Right lung (tissue), 5 donors: Measurements from ENCODE around the gene SNPH. TPM values are rescaled to one million over a fixed set of nuclear protein-coding genes. Genes with fewer than 3 reads are reported as not detected.
A peak's percentile ranks its signal among the peaks of the same experiment; 100 is the strongest.

Source experiments
- DNase-seq, 2 donors: peaks; one replicate each; pipeline ENCODE4 v3.0.0-alpha.2; 2013
- polyA plus RNA-seq, 5 donors: library from polyadenylated mRNA; unstranded; fragments of 120-200 nt; gene quantifications; one replicate each; pipeline versions ENCODE4 v1.2.1 to v1.2.3, GENCODE V29; 2013; ENCODE audit warnings: inconsistent platforms in 1 of 5, low replicate concordance in 1 of 5; ENCODE audit not compliant: insufficient read length in 5 of 5, insufficient read depth in 1 of 5

The SNPH gene
- polyA plus RNA-seq, 5 donors: 1.5 to 3.4 (median 2.2) TPM

DNA sequence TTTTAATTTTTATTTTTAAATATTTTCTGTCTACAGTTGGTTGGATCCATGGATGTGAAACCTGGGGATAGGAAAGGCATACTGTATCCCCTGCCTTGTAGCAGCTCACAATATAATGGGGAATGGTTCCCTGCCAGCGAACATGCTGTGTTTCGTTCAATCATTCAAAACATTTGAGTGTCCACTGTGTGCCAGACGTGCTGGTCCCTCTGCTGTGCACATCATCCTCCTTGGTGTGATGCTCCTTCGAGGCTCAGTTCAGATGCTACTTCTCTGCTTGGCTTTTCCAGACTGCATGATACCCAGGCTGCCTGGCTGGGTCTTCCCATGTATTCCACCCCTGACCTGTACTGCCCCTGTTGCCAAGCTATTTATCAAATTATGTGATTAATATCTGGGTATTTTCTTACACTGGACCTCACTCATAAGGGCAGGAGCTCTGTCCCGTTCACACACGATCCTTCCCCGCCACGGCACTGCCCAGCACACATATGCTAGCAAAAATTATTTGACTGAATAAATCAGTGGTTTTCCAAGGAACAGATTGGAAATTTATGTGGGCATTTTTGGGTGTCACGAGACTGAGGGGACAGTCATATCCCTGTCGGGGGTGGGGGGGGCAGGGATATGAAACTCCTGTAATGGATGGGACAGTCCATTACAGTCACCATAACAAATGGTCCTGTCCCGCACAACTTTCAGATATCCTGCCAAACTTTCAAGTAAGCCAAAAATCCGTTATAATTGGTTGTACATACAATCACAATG lies 57.9 kb downstream of the SNPH start:
- DNase-seq: no peak

- peak; percentile 11 to 18 for DNase-seq
These were observed 58.6 kb downstream of the SNPH start for GRCh38 chr20:1324598-1325172.

GRCh38 chr20:1325173-1326030 lies 59.3 kb downstream of the SNPH start:
- peak; percentile 96 to 97 for DNase-seq

DNA sequence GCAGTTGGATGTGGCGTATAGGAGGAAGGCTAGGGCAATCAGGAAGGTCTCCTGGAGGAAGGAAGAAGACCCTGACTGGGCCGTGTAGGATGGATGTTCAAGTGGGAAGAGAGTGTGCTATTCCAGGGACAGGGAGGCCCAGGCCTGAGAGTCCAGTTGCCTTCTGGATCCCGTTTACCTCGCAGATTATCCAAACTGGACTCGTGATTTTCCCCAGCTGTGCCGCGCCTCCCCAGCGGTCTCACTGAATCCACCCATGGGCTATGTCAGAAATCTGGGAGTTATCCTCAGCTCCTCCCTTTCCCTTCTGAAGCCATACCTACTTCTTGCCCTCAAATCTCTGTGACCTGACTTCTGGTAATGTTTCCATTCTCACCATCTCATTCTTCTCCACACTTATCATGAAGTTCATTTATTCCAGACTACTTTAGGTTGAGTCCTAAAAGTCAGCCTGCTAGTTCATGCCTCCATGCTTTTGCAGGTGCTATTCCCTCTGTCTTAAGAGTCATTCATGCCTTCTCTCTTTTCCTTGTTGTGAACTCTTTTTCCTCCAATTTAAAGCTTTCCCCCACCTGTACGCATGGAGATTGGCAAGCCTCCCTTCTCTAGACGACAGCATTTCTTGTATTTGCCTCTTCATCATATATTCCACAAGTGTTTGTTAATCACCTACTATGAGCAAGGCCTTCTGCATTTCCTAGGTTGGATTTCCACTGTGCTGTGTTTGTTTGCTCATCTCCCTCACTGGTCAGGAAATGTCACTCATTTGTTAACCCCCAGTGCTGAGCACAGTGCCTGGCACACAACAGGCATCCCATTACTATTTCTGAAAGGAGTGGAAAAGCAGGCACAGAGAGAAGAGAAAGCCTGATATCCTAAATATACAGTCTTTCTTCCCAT lies 60.2 kb downstream of the SNPH start:
- no peak for DNase-seq

- no peak for DNase-seq
These were observed 61.2 kb downstream of the SNPH start for GRCh38 chr20:1327241-1327653.

GRCh38 chr20:1327827-1328679 lies 62.0 kb downstream of the SNPH start:
- no peak for DNase-seq

DNA sequence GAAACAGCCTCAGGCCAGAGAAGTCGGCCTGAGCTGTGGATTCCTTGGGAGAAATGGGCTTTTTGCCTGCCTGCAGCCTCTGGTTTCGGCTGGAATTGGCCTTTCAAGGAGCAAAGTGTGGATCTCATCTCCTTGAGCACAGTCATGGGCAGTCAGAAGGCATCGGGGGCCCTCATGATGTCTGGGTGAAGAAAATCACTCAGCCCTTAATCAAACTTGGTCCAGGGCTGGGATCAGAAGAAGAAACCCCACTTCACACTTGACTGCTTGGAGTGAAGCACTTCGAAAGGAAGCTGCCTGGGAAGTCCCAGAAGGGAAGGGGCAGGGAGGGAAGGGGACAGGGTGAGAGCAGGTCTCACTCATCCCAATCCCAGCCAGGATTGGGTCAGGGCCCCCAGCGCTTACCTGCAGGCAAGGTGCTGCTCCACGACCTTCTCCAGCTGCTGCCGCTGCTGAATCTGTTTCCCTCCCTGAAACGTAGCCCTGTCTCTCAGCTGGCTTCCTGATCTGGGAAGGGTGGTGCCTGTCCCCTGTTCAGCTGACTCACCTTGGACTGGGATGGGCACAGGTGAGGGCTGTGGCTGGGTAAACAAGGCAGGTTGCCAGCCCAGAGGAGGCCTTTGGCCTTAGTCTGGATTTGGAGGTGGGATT lies 62.7 kb downstream of the SNPH start, which contains the start of gene SDCBP2:
Gene SDCBP2 (minus strand): TSS at position 460 of the 651 bp plus-strand sequence. CDS start 8,723 bp downstream, outside the sequence.
- DNase-seq: no peak

DNA sequence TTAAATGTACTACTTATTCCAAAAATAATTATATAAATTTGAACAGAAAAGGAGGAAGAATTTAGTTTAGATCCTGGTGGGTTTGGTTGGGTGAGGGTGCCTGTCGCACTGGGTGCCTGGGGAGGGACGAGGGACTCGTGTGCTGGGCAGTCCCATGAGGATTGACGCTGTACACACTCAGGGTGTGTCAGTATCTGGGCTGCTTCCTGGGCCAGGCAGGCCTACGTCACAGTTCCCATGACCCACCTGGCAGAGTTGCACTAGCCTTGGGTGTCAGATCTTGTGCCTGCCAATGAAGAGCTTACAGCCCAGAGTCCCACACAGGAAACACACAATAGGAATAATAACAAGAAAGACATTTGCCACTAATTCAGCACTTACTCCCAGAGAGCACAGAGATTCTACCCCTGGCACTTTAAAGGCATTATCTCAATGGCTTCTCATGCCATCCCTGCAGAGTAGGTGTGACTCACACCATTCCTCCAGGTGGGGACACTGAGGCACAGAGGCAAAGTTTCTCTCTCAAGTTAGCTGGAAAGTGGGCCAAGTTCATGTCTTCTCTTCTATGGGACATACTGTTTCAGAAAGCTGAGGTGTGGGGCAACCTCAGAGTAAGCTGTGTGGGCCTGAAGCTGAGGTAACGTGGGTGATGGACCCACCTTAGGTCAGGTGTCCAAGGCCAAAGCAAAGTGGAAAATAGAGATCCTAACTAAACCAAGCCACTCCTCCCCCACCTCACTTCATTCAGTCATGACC lies 64.2 kb downstream of the SNPH start:
- no peak for DNase-seq

- no peak for DNase-seq
These were observed 65.0 kb downstream of the SNPH start for GRCh38 chr20:1331101-1331500.

GRCh38 chr20:1331801-1332453 lies 65.8 kb downstream of the SNPH start:
- no peak for DNase-seq

DNA sequence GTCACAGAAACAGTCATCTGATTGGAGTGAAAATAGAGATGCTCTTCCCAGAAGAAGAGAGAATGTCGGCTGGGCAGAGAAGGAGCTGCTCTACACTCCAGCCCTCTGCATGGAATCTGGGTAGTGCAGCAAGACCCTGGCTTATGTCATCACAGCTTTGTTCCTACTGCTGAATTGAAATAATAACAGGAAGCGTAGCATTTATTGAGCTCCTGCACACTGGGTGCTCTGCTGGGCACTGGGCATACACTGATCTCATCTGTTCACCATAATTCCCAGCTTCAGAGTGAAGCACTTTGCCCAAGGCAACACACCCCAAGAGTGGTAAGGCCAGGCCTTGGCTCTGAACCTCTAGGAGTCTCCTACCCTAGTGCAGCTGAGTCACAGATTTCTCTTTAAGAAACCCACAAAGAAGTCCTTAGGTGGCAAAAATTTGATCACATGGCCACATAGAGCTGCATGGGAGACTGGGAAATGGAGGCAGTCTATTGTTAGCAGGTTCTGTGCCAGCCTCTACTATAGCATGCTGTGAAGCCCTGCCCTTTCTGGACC lies 66.7 kb downstream of the SNPH start:
- DNase-seq: no peak

GRCh38 chr20:1333462-1334369 lies 67.6 kb downstream of the SNPH start:
- DNase-seq: no peak

DNA sequence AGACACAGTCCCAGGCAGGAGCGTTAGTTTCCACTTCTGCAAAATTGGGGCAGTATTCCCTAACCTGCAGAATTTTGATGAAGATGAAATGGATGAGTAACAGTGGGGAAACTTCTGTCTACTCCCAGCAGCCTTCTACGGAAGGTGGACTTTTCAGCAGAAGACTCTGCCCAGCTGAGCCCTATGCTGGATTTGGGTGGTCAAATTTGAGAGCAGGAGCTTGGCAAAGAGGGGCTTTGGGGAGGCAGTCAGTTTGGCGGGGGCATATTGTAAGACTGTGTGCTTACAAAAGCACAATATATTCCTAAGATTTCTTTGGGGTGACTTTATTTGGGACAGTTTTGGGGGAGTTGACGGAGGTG lies 68.3 kb downstream of the SNPH start:
- no peak for DNase-seq

DNA sequence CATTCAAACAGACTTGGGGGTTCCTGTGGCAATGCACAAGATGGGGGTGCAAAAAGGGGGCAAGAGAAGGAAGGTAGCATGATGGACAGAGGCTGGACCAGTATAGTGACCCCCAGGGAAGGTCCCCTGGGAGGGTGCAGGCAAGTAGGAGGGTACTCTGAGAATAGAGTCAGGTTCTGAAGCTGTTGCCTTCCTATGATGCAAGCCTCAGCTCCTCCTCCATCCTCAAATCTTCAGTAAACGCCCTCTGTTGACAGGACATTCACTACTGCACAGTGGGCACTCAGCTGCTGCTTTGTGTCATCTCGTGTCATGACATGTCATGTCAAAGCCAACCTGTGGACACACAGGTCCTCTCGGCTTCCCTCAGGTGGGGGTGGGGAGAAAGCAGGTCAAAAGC lies 68.7 kb downstream of the SNPH start:
- no peak for DNase-seq

DNA sequence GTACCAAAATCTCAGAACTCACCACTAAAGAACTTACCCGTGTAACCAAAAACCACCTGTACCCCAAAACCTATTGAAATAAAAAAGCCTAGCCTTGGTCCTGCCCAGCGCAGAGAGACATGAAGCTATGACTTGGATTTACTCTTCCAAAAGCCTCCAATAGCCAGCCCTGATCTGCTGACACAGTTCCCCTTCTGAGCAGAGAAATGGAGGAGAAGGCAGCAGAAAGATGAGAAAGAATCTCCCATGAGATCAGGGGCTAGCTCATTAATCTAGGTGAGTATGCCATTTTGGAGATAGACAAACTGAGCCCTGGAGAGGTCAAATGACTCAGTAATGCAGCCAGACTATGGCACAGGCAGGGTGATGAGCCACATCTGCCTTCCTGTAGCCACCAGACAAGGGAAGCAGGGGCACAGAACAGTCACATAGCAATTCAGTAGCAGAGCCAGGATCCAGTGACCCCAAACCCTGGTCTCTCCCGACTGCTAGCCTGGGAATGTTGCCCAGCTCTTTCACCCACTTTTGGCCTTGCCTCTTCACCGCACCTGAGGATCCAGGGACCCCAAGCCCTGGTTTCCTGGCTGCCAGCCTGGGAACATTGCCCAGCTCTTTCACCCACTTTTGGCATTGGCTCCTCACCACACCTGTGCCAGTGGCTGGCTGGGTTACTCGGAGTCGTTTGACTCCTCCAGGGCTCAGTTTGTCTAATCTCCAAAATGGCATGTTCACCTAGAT lies 70.0 kb downstream of the SNPH start:
- no peak for DNase-seq

GRCh38 chr20:1336699-1337367 lies 70.7 kb downstream of the SNPH start:
- peak; percentile 18 to 26 for DNase-seq
